Measurements from ENCODE around the gene ZNF576.
"Not testable (repeated sequence)": the region's sequence is repeated elsewhere in the genome, so short reads cannot be mapped to it uniquely, and the experiment has no call there.

The ZNF576 gene

GRCh38 chr19:43595999-43596841 is at the start of gene ZNF576, which contains the start of gene IRGQ:
Gene ZNF576, plus strand, starts transcription at chr19:43596595. Its CDS starts 514 bp downstream, at chr19:43597109.
Gene IRGQ, minus strand, starts transcription at chr19:43596134. Its CDS starts 796 bp downstream, at chr19:43595338.
- peak; percentile 99 for DNase-seq

DNA sequence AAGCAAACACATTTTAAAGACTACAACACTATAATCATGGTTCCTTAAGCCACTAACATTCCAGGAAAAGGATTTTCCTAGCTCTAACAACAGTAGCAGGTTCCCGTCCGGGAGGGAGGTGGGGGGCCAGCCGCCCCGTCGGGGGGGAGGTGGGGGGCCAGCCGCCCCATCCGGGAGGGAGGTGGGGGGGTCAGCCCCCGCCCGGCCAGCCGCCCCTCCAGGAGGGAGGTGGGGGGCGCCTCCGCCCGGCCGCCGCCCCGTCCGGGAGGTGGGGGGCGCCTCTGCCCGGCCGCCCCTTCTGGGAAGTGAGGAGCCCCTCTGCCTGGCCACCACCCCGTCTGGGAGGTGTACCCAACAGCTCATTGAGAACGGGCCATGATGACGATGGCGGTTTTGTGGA is 48.5 kb upstream of the ZNF576 start:
- not testable (repeated sequence) for DNase-seq

- no peak for DNase-seq
Observed at GRCh38 chr19:43548706-43549105, 47.7 kb upstream of the ZNF576 start.

DNA sequence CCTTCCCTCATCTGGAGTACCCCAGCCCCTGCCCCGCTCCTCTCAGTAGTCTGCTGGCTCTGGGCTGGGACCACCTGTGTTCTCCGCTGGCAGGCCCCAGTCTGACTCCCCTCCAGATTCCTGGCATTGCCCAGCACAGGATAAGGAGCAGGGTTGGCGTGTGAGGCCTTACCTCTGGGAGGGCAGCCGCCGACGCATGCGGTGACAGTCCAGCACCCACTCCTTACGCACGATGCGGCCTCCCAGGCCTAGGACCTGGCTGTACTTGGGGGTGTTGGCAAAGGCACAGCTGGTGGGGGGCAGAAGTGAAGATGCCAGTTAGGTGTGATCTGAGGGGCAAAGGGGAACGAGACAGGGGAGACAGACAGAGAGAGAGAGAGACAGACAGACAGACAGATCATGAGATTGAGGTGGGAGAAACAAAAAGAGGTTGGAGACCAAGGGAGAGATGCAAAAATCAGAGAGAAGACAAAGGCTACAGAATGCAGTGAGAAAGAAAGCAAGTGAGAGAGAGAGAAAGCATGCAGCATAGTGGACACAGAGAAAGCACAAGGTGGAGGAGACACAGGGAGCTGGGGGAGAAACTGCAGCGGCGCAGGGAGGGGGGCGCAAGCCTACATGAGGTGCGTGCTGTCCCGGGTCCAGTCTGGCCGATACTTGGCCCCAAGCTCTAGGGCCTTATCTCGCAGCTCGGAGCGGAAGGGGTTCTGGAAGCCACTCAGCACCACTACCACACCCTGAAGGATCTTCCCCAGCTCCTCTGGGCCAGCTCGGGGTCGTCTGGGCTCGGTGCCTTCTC is 44.8 kb upstream of the ZNF576 start:
- DNase-seq: no peak

GRCh38 chr19:43552198-43552450 is 44.3 kb upstream of the ZNF576 start:
- no peak for DNase-seq

GRCh38 chr19:43552616-43553015 is 43.8 kb upstream of the ZNF576 start:
- DNase-seq: no peak

DNA sequence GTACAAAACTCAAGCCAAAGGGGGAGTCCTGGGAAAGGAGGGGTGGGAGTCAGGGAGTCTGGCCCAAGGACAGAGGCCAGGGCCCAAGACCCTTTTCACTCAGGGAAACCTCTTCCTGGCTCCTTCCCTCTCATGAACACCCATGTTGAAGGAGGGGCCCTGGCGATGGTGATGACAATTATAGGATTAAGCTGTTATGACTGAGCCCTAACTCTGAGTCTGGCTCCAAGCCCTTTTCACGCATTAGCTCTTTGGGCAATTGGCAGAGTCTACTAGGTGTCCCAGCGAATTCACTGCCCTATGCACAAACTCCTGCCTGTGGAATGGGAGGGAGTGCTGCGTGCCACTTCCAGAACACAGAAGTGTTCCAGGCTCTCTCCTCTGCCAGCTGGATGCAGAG is 42.7 kb upstream of the ZNF576 start:
- no peak for DNase-seq

GRCh38 chr19:43554317-43554895 is 42.0 kb upstream of the ZNF576 start:
- no peak for DNase-seq

DNA sequence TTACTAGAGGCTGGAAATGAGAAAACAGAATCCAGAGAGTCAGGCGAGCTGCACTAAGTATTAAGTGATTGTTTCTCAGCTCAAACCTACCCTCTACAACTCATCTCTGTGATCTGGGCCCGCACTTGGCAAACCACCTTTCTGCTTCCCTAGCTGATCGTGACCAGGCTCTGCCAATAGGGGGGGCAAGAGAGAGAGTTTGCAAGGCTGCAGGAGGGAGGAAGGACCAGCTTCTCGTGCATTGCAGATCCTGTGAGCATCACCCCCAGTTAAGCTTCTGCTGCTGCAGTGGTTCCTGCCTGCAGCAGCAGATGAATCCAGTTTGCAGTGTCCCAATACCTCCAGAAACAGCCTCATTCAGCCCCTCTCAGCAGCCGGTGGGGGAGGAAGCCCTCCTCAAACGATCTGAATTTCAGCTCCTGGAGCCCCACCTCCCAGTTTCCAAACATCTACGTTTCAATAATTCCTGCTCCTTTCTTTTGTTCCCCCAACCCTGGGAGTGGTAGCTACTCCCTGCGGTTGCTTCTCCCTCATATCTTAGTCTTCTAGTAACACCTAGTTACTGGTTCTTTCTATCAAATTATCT is 41.1 kb upstream of the ZNF576 start:
- DNase-seq: peak; percentile 55

DNA sequence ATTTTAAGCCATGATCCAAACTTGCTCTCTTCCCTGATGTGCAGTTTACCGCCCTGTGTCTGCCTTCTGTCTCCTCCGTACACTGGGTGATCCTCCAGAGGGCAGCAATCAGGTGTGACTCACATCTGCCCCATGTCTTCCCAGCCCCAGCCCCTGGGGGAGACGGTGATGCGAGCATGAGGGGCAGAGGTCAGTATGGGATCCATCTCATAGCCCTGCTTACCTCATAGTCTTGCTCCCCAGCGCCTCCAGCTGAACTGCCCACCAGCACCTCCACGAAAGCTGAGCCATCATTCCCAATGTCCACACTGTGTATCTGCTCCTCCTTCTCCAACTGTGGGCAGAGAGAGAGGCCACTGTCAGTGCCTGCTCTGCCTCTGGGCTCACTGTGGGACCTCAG is 35.7 kb upstream of the ZNF576 start:
- DNase-seq: no peak

DNA sequence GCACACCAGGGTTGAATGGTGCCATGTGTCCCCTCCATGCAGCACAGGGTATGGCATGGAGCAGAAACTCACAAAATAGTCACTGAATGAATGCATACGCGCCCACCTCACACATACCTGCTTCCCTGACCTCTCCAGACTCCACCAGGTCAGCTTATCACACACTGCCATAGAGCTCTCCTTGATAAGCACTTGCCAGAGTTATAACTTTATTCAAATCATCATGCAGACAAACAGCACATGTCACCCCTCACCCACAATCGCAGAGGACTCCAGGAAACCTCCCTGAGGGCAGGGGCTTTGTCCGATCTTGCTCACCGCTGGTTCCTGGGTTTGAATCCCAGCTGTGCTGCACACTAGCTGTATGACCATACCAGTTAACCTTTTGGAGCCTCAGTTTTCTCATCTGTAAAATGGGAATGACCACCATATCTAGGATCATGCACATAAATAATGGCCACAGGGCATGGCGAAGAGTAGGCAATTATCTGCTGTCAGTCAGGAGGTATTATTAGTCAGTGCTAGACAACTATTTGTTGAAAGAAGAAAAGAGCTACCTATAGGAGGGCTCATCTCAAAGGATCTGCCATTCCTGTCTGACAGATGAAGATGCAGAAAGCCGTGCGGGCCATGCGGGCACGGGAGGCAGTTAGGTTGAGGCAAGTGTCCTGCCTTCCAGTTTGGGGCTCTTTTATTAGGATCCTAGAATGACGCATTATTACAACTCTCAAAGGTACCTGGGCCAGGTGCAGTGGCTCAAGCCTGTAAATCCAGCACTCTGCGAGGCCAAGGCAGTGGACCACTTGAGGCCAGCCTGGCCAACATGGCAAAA is 35.0 kb upstream of the ZNF576 start:
- DNase-seq: no peak

DNA sequence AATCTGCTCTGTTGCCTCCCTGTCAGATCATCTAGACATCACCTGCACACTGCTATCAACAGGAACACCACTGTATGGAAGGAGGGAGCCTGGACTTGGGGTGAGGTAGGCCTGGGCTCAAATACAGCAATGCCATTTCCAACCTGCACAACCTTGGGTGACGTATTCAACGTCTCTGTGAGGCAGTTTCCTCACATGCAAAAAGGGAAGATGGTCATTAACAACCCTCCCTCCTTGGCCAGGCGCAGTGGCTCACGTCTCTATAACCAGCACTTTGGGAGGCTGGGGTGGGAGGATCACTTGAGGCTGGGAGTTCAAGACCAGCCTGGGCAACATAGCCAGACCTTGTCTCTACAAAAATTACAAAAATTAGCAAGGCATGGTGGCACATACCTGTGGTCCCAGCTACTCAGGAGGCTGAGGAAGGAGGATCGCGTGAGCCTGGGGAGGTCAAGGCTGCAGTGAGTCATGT is 34.1 kb upstream of the ZNF576 start:
- no peak for DNase-seq

DNA sequence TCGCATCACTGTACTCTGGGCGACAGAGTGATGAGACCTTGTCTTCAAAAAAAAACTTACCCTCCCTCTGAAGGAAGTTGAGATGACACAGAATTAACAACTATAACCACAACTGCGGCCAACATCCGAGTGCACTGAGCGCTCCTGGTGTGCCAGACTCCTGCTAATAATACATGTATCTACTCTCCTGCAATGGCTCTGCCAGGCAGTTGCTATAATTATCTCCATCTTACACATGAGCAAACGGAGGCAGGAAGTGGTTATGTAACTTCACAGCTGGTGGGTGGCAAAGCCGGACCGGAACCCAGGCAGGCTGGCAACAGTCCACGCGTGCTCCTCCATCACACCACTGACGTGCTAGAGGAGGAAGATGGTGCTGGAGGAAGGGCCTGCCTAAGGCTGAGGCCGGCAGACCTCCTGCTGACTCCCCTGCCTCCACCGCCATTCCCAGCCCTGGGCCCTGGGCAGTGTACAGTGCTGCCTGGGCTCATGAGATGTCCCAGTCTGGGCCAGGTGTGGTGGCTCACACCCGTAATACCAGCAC is 33.6 kb upstream of the ZNF576 start:
- DNase-seq: no peak

DNA sequence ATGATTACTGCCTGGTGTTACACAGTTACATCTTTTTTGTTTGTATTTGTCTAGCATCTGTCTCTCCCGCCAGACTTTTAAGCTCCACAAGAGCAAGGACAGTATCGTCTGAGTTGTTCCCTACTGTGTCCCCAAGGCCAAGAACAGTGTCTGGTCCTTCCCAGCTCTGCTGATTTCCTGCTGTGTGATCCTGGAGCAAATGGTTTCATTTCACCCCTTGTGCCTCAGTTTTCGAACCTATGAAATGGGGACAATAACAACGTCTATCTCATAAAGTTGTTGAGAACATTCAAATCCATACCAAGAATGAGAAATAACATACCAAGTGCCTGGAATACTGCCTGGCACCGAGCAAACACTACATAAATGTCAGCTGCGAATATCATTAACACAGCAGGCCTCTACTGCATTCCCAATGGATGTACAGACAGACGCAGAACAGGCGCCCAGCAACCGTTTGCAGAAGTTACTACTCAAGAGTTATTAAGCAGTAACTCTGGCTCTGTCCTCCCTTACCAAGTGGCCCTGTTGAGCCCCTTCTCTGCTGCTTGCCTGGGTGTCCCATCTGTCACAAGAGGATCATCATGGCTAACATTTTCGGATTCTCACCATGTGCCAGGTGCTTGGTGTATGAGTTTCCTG is 32.5 kb upstream of the ZNF576 start:
- DNase-seq: no peak

DNA sequence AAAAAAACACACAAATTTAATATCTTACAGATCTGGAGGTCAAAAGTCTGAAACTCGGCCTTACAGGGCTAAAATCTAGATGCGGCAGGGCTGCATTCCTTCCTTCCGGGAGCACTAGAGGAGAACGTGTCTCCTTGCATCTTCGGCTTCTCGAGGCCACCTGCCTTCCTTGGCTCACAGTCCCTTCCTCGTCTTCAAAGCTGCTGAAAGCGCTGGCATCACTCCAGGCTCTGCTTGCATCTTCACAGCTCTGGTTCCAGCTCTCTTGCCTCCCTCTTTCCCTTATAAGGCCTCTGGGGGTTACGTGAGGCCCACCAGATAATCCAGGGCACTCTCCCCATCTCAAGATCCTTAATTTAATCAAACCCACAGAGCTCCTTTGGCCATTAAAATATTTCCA is 31.6 kb upstream of the ZNF576 start:
- no peak for DNase-seq

- no peak for DNase-seq
Observed at GRCh38 chr19:43569657-43570056, 26.7 kb upstream of the ZNF576 start.

DNA sequence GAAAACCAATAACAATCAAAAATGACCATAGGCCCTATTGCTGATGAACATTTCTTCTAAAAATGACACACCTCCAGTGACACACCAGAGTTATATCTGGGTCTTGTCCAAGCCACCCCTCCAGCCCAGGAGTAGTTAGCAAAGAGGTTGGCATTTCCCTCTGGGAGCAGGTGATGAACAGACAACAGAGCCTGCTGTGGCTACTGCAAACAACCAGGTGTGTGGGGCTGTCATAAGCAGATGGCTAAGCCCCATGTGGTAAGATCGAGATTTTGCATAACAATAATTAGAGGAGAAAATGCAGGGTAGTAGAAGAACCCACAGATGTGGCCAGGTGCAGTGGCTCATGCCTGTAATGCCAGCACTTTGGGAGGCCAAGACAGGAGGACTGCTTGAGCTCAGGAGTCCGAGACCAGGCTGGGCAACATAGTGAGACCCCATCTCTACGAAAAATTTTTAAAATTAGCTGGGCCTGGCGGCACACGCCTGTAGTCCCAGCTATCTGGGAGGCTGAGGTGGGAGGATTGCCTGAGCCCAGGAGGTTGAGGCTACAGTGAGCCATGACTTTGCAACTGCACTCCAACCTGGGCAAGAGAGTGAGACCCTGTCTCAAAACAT is 26.1 kb upstream of the ZNF576 start:
- peak; percentile 18 for DNase-seq

DNA sequence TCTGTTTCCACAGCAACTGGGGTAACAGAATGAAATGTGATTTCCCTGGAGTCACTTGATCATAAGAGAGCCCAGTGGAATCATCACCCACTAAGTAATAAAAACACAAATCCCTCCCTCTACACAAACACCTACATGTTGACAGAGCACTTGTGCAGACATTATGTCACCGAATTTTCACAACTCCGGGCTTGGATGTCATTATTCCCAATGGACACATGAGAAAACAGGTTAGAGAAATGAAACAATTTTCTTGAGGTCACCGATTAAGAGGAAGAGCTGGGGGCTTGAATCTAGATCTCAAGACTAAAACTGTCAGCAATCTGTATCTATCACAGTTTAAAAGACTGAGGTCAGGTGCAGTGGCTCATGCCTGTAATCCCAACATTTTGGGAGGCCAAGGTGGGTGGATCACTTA is 24.2 kb upstream of the ZNF576 start:
- no peak for DNase-seq

- DNase-seq: peak; percentile 20
Observed at GRCh38 chr19:43574424-43575155, 21.8 kb upstream of the ZNF576 start.
